ENCODE data around the gene COG2. TPM values are rescaled to one million over a fixed set of nuclear protein-coding genes. Genes with fewer than 3 reads are reported as not detected.

COG2 gene
- total RNA-seq, 4 donors from 2014 or later, result 23.5 to 33.6 (median 26.0) TPM

GRCh38 chr1:230624097-230624713 lies 18.1 kb upstream of the COG2 start:
- H3K36me3 ChIP-seq, result no peaks in the 10 kb centered on the region
- H3K4me3 ChIP-seq, result no peak overlapping the region
- H3K27ac ChIP-seq, result no peak overlapping the region
- peaks cover 38% of the 10 kb centered on the region for H3K27me3 ChIP-seq
- ATAC-seq, result no peak
- WGBS, 2 donors (ENCODE audit: low coverage in 1 of 2), result 91 to 92% methylated on average over 12 to 15 of the region's 19 CpGs
- TF ChIP-seq CTCF (IDR thresholded peaks at IDR 0.05), result no peak
- TF ChIP-seq POLR2A (IDR thresholded peaks at IDR 0.05), result no peak
- TF ChIP-seq EP300 (IDR thresholded peaks at IDR 0.05), result no peak
- no peaks in the 10 kb centered on the region for H3K4me1 ChIP-seq
- H3K9me3 ChIP-seq, result no peaks in the 10 kb centered on the region

GRCh38 chr1:230626232-230626631 lies 16.0 kb upstream of the COG2 start:
- ATAC-seq, result no peak
- Histone ChIP-seq H3K4me1 (no peaks in the 10 kb centered on the region), H3K27ac (no peak overlapping the region), H3K27me3 (peaks cover 38% of the 10 kb centered on the region), H3K4me3 (no peak overlapping the region), H3K36me3 (no peaks in the 10 kb centered on the region), H3K9me3 (no peaks in the 10 kb centered on the region)
- WGBS, 2 donors (ENCODE audit: low coverage in 1 of 2), result 74 to 75% methylated on average over 2 of the region's 2 CpGs
- TF ChIP-seq POLR2AphosphoS5 (IDR thresholded peaks at IDR 0.05) (no peak), EP300 (IDR thresholded peaks at IDR 0.05) (no peak), POLR2A (IDR thresholded peaks at IDR 0.05) (no peak), CTCF (IDR thresholded peaks at IDR 0.05) (no peak)

- TF ChIP-seq CTCF (IDR thresholded peaks at IDR 0.05) (no peak), POLR2AphosphoS5 (IDR thresholded peaks at IDR 0.05) (no peak), EP300 (IDR thresholded peaks at IDR 0.05) (no peak), POLR2A (IDR thresholded peaks at IDR 0.05) (no peak)
- Histone ChIP-seq H3K27ac (no peak overlapping the region), H3K4me3 (no peak overlapping the region), H3K36me3 (no peaks in the 10 kb centered on the region), H3K27me3 (peaks cover 29% of the 10 kb centered on the region), H3K4me1 (no peaks in the 10 kb centered on the region), H3K9me3 (no peaks in the 10 kb centered on the region)
- no peak for ATAC-seq
- WGBS, 2 donors (ENCODE audit: low coverage in 1 of 2), result 80 to 93% methylated on average over 2 of the region's 2 CpGs
Observed at GRCh38 chr1:230627767-230628166, 14.5 kb upstream of the COG2 start.

GRCh38 chr1:230629511-230629910 lies 12.8 kb upstream of the COG2 start:
- Histone ChIP-seq H3K4me1 (no peaks in the 10 kb centered on the region), H3K4me3 (no peak overlapping the region), H3K36me3 (no peaks in the 10 kb centered on the region), H3K27me3 (peaks cover 24% of the 10 kb centered on the region), H3K27ac (no peak overlapping the region), H3K9me3 (no peaks in the 10 kb centered on the region)
- no peak for TF ChIP-seq EP300 (IDR thresholded peaks at IDR 0.05)
- no peak for TF ChIP-seq POLR2AphosphoS5 (IDR thresholded peaks at IDR 0.05)
- TF ChIP-seq CTCF (IDR thresholded peaks at IDR 0.05), result no peak
- no peak for TF ChIP-seq POLR2A (IDR thresholded peaks at IDR 0.05)
- no peak for ATAC-seq

- TF ChIP-seq CTCF (IDR thresholded peaks at IDR 0.05), result no peak
- TF ChIP-seq POLR2AphosphoS5 (IDR thresholded peaks at IDR 0.05), result no peak
- TF ChIP-seq POLR2A (IDR thresholded peaks at IDR 0.05), result no peak
- no peak for TF ChIP-seq EP300 (IDR thresholded peaks at IDR 0.05)
- ATAC-seq, result no peak
- no peaks in the 10 kb centered on the region for H3K9me3 ChIP-seq
- H3K36me3 ChIP-seq, result no peaks in the 10 kb centered on the region
- no peak overlapping the region for H3K4me3 ChIP-seq
- H3K27ac ChIP-seq, result no peak overlapping the region
- 71% methylated on average over 1 of the region's 1 CpG; no CpG with 5 or more reads in 1 of the 2 donors for WGBS, 2 donors (ENCODE audit: low coverage in 1 of 2)
- H3K4me1 ChIP-seq, result no peaks in the 10 kb centered on the region
- peaks cover 26% of the 10 kb centered on the region for H3K27me3 ChIP-seq
Observed at GRCh38 chr1:230631477-230631876, 10.8 kb upstream of the COG2 start.
